Measurements from ENCODE around the gene CLEC17A.

CLEC17A gene

GRCh38 chr19:14659874-14660489 lies 77.1 kb downstream of the CLEC17A start:
- no peak for DNase-seq

GRCh38 chr19:14661372-14661924 lies 78.6 kb downstream of the CLEC17A start:
- DNase-seq = no peak

Measured in DMS153 (cell line).